GM18498 (cell line): ENCODE results near the gene LYL1.
"Not testable (repeated sequence)": the region's sequence is repeated elsewhere in the genome, so short reads cannot be mapped to it uniquely, and the experiment has no call there.

Experiments used
- ATAC-seq: cut with Tn5 transposase; IDR thresholded peaks from one replicate; pipeline ENCODE4 v1.9.1; 2021; ENCODE audit warnings: mild to moderate bottlenecking, moderate library complexity; ENCODE audit not compliant: unreplicated experiment

LYL1 gene

DNA sequence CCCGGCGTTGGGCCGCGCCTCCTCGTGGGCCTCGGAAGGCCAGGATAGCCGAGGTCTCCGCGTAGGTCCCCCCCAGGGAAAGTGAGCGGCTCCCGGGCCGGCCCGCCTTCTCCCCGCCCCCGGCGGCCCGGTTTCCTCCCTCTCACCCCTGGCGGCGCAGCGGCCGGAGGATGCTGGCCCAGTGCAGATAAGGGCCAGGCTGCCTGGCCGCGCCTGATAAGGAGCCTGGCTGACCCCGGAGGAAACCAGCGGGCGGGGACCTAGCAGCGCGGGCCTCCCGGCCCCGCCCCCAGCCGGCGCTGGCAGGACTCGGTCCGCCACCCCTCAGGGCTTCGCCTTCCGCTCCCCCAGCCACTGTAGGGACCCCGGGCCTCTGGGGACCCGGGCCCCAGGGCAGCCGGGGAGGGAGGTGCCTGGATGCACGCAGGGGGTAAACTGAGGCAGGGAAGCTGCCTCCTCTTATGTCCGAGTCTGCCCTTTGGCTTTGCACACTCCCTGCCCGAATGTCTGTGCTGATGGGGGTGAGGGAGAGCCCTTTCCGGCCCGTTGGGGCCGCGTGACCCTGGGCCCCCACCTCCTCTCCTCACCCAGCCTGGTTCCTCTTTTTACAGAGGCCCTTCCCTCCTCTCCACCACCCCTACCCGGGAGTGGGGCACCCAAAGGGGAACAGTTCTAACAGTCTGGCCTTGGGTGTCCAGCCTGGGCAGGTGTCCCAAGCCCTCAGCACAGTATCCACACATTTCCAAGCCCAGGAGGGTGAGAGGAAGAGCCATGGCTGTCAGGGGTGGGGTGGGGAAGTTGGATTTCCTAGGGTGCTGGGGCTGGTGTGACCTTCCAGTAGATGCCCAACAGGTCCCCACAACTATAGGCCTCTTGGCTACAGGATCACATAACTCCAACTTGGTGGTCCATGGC, at the start of gene LYL1:
Gene LYL1 (minus strand): TSS at position 193 of the 915 bp plus-strand sequence. CDS start 1,687 bp downstream, outside the sequence.
- ATAC-seq: peak; percentile 49

GRCh38 chr19:13151605-13152355, 49.1 kb upstream of the LYL1 start:
- peak; percentile 44 for ATAC-seq

GRCh38 chr19:13150931-13151604, 48.4 kb upstream of the LYL1 start:
- peak; percentile 0 for ATAC-seq

DNA sequence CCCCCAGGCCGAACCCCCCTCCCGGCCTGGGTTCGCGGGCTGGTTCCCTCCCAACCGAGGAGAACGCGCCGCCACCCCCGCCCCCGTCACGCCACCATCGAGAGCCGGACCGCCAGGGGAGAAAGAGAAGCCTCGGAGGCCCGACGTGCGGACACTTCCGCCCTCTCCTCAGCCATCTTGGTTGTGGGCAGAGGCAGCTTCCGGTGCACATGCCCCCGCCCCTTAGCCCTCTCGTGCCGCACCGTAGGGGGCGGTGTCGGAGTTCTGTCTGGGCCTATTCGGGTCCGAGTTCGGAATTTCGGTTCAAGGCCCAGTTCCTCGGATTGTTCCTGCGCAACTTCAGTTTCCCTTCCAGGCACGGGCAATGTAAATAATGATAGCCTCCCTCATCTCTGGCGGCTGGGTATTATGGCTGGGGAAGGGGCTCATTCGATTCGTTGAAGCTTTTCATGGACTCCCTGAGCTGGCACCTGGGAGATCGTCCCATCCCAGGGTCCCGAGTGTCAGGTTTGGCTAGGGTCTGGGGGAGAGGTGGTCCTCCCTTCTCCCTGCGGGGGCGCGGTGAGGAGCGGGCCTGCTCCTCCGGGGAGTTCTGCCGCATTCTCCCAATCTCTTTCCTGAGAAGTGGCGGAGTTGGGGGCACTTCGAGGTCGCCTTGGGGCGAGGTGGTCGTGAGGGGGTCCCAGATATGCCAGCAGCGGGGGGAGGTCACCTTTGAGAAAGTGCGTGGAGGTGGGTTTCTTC, 47.7 kb upstream of the LYL1 start, which contains the start of the genes IER2 and STX10:
Gene IER2 (plus strand): TSS at position 225 of the 744 bp plus-strand sequence. CDS start 2,776 bp downstream, outside the sequence.
Gene STX10 (minus strand): TSS at position 189 of the 744 bp plus-strand sequence. CDS start 202 bp downstream, outside the sequence.
- ATAC-seq: peak; percentile 38

DNA sequence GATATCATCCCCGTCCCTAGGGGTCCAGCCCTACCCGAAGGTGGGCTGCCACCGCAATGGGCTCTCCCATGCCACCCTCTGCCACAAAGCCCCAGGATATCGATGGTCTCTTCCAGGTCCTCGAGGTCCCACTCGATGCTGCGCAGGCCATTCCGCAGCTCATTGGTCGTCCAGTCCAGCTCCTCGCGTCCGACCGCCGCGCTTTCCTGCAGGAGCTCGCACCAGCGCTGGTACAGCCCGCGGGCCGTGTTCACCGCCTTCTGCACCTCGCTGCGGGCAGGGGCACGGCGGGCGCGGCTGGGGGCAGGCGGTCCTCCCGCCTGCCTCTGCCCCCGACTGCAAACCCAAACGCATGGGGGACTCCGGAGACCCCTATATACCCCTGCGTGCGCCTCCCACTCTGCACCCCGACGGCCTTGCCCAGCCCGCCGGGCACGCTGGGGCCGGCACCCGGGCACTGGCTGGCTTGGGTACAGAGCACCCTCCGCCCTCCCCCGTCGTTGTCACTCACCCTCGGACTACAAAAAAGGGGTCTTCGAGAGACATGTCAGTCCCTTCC, 47.0 kb upstream of the LYL1 start:
- peak; percentile 0 for ATAC-seq

DNA sequence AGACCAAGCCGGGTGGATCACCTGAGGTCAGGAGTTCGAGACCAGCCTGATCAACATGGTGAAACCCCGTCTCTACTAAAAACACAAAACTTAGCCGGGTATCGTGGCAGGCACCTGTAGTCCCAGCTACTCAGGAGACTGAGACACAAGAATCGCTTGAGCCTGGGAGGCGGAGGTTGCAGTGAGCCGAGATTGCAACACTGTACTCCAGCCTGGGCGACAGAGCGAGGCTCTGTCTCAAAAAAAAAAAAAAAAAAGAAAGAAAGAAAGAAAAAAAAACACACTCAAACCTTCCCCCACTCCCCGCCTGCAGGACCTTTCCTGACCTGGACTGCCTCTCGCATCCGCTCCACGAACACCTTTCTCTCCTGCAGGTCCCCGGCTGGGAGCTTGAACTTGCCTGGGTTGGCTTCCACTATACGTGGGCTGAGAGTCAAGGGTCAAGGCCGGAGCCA, 46.5 kb upstream of the LYL1 start:
- not testable (repeated sequence) for ATAC-seq

DNA sequence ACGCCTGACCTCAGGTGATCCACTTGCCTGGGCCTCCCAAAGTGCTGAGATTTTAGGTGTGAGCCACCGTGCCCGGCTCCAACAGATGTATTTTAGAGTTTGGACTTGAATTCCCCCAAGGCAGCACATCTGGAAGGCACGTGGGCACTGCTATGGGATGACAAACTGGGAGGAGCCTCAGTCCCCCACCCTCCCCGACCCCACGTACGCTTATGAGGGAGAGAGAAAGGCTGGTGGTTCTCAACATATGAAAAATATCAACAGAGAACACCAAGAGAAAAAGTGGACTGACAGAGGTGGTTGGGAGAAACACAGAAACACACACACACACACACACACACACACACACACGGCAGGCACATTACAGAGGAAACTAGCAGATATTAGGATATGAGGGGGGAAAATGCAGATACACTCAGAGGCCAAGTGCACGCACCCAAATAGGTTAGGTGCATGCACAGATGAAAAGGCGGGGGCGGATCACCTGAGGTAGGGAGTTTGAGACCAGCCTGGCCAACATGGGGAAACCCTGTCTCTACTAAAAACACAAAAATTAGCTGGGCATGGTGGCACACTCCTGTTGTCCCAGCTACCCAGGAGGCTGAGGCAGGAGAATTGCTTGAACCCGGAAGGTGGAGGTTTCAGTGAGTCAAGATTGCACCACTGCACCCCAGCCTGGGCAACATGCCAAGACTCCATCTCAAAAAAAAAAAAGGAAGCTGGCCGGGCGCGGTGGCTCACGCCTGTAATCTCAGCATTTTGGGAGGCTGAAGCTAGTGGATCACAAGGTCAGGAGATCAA, 44.3 kb upstream of the LYL1 start:
- ATAC-seq: no peak

DNA sequence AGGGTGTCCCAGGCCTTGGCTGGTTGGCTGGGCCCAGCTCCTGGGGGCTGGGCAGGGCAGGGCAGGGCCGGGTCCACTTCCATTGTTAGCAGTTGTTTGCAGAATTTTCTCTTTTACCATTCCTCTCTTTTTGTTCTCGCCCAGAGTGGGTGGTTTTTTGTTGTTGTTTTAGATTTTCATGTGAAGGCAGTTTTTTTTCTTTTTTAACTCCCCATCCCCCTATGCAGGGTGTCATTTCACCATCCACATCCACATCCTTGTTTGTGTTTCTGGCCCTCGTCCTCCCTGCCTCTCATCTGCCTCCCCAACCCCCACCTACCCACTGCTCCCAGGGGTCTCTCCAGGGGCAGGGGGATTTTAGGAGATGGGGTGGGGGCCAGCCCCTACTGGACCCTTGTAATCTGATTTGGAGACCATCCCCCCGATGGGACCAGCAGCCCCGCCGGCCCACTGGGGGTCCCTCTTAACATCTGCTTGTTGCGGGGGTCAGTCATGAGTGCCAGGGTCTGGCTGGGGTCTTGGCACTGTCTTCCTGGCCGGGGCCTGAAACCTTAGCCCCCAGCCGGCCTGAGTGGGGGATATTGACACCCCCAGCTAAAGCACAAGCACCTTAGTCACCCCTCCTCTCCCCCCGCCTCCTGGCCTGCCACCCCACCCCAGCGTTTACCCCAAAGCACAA, 37.1 kb upstream of the LYL1 start:
- ATAC-seq: no peak

DNA sequence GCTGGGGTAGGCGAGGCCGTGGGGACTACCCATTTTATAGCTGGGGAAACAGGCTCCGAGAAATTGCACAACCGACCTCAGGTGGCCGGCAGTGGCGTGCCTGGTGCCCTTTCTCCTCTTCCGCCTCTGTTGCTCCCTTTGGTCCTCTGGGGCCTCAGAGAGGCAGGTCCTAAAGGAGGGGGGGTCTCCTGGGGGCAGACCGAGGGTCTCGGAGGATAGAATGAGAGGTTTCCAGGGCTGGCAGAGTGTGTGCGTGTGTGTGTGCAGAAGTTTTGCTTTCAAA, 36.2 kb upstream of the LYL1 start:
- no peak for ATAC-seq

GRCh38 chr19:13138171-13138915, 35.7 kb upstream of the LYL1 start:
- no peak for ATAC-seq

DNA sequence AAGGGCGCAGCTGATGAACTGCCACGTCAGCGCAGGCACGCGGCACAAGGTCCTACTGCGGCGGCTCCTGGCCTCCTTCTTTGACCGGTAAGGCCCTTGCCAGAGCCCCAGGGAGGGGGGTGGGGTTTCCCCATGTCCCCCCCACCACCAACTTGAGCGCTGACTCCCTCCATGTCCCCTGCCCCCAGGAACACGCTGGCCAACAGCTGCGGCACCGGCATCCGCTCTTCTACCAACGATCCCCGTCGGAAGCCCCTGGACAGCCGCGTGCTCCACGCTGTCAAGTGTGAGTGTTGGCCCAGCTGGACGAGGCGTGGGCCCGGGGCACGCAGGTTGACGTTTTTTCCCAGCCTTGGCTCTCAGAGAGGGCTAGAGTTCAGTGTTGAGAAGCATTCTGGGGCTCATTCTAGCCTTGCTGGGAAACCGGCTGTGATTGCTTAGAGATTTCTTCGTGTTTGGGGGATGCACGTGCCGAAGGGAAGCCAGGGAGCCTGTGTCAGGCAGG, 34.7 kb upstream of the LYL1 start:
- no peak for ATAC-seq

- no peak for ATAC-seq
Measured at GRCh38 chr19:13135068-13136062, 32.7 kb upstream of the LYL1 start.

GRCh38 chr19:13134626-13135025, 32.0 kb upstream of the LYL1 start:
- ATAC-seq: no peak

DNA sequence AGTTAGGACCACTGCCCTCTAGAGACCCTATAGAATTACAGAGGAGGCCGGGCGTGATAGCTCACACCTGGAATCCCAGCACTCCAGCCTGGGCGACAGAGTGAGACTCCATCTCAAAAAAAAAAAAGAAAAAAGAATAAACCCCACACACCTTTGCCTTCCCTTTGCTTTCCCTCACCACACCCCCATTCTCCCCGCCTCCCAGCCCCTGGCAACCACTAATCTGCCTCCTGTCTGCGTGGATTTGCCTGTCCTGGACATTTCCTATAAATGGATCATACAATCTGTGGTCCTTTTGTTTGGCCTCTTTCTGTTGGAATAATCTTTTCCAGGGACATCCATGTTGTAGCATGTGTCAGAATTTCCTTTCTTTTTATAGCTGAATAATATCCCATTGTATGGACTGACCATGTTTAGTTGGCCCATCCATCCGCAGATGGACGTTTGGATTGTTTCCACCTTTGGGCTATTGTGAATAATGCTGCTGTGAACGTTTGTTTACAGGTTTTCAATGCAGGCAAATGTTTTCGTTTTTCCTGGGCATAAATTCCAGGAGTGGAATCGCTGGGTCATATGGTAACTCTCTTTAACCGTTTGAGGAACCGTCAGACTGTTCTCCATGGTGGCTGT, 30.7 kb upstream of the LYL1 start:
- no peak for ATAC-seq

DNA sequence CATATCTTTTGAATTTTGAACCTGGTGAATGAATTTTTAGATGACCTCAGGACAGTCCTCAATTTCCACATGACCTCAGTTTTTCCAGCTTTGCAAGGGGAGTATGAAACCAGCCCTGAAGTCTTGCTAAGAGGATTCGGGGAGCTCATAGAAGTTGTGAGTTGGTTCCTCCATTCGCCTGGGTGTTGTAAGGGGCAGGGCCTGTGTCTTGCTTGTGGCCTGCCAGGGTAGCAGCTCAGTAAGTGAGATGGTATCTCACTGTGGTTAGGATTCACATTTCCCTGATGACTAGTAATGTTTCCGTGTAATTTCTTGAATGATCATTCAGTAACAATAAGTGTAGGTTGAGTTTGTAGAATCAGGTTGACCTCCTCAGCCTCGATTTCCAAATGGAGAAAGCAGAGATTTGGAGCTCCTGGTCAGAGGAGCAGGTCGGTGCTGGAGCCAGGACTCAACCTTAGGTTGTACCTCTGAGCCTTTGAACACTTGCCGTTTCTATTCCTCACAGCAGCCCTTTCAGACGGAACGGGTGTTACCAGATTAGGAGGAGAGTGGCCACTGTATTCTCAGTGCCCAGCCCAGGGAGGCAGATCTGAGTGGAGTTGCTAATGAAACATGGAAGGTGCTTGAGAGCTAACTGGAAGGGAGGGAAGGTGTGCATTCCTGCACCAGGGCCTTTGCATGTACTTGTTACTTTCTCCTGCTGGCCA, 30.0 kb upstream of the LYL1 start:
- ATAC-seq: no peak
